Fibroblast of lung (primary cell): ENCODE measurements around the gene DQX1. TPM values are rescaled to one million over a fixed set of nuclear protein-coding genes. Genes with fewer than 3 reads are reported as not detected.

ENCODE experiments used
- DNase-seq, 2 donors: peaks; one replicate each; pipeline versions ENCODE4 v3.0.0 to v3.0.0-alpha.2; 2010; ENCODE audit warnings: low read depth in 2 of 2
- H2AFZ ChIP-seq: 2 replicates; pipeline ENCODE4 v1.5.1; 2012; ENCODE audit warnings: low read length, control low read depth, inconsistent platforms
- H3K27ac ChIP-seq: 2 replicates; pipeline ENCODE4 v1.5.1; 2011; ENCODE audit warnings: low read length, control low read depth; ENCODE audit not compliant: insufficient read depth
- H3K27me3 ChIP-seq: 2 replicates; pipeline ENCODE4 v1.5.1; 2011; ENCODE audit warnings: mild to moderate bottlenecking, low read length; ENCODE audit not compliant: control insufficient read depth, insufficient read depth
- H3K36me3 ChIP-seq: 2 replicates; pipeline ENCODE4 v1.5.1; 2011; ENCODE audit warnings: low read length; ENCODE audit not compliant: control insufficient read depth, insufficient read depth
- H3K4me1 ChIP-seq: 2 replicates; pipeline ENCODE4 v1.5.1; 2011; ENCODE audit warnings: low read length; ENCODE audit not compliant: control insufficient read depth, insufficient read depth; ENCODE audit errors: extremely low read depth
- H3K4me2 ChIP-seq: 2 replicates; pipeline ENCODE4 v1.5.1; 2011; ENCODE audit warnings: low read length, control low read depth; ENCODE audit not compliant: insufficient read depth; ENCODE audit errors: extremely low read depth
- H3K4me3 ChIP-seq, 4 experiments: fragments of 200-600 bp in 1 of 4; sonication (generic) in 1 of 4; replicated peaks in 1 of 4; 2 replicates each; pipeline ENCODE4 v1.5.1; 2011 to 2016; ENCODE audit warnings: low read length in 4 of 4, low read depth in 3 of 4, mild to moderate bottlenecking in 3 of 4, control low read depth in 2 of 4, inconsistent platforms in 1 of 4, mixed read lengths in 1 of 4; ENCODE audit not compliant: insufficient read depth in 1 of 4; ENCODE audit errors: control extremely low read depth in 1 of 4
- H3K79me2 ChIP-seq: 2 replicates; pipeline ENCODE4 v1.5.1; 2012; ENCODE audit warnings: mild to moderate bottlenecking, low read length, inconsistent platforms; ENCODE audit not compliant: control insufficient read depth, insufficient read depth
- H3K9ac ChIP-seq: 2 replicates; pipeline ENCODE4 v1.5.1; 2011; ENCODE audit warnings: mild to moderate bottlenecking, low read length, control low read depth; ENCODE audit not compliant: insufficient read depth
- H3K9me3 ChIP-seq: 2 replicates; pipeline ENCODE4 v1.5.1; 2012; ENCODE audit warnings: low read depth, low read length; ENCODE audit not compliant: control insufficient read depth, insufficient read depth
- H4K20me1 ChIP-seq: 2 replicates; pipeline ENCODE4 v1.5.1; 2011; ENCODE audit warnings: low read length; ENCODE audit not compliant: control insufficient read depth, insufficient read depth; ENCODE audit errors: extremely low read depth
- CTCF ChIP-seq, 2 donors: IDR thresholded peaks in 1 of 2; conservative IDR thresholded peaks in 1 of 2; 1 replicate in 1 of 2; 2 replicates in 1 of 2; pipeline ENCODE4 v1.5.1; 2011 to 2012; ENCODE audit warnings: low read length in 2 of 2, control low read depth in 1 of 2, inconsistent platforms in 1 of 2, low read depth in 1 of 2, mild to moderate bottlenecking in 1 of 2
- EZH2 ChIP-seq: IDR thresholded peaks from 2 replicates; pipeline ENCODE4 v1.5.1; 2012; ENCODE audit warnings: low read length, control low read depth, mild to moderate bottlenecking; ENCODE audit errors: missing control alignments
- polyA plus RNA-seq, 2 donors: library from polyadenylated mRNA; depleted of rRNA in 1 of 2; stranded (reverse) in 1 of 2; unstranded in 1 of 2; fragments of >200 nt; gene quantifications; 2 replicates each; pipeline ENCODE4 v1.2.1, GENCODE V29; 2011 to 2012; ENCODE audit warnings: missing spikeins in 1 of 2
- total RNA-seq: library from RNA; depleted of rRNA; stranded (reverse); fragments of >200 nt; gene quantifications from 2 replicates; pipeline ENCODE4 v1.2.1, GENCODE V29; 2014

The DQX1 gene
- total and polyA plus RNA-seq, 2 donors (not counting 1 experiment from before 2014, with no cell fraction given): not detected

GRCh38 chr2:74502147-74502719 lies 23.8 kb downstream of the DQX1 start:
- peak overlapping the region; percentile 66 for H2AFZ ChIP-seq
- H3K79me2 ChIP-seq: peaks cover 15% of the 10 kb centered on the region
- DNase-seq: no peak
- H3K9me3 ChIP-seq: no peaks in the 10 kb centered on the region
- no peaks in the 10 kb centered on the region for H4K20me1 ChIP-seq
- H3K36me3 ChIP-seq: peaks cover 4% of the 10 kb centered on the region
- H3K4me2 ChIP-seq: peak overlapping the region; percentile 90
- peak overlapping the region; percentile 75 for H3K27ac ChIP-seq
- no peak for TF ChIP-seq CTCF (conservative IDR thresholded peaks at IDR 0.05 in 1 of 2, IDR thresholded peaks at IDR 0.05 in 1 of 2; ENCODE audit: low read depth in 1 of 2, low read length in 2 of 2)
- TF ChIP-seq EZH2: peak; percentile 39
- H3K4me1 ChIP-seq: peaks cover 17% of the 10 kb centered on the region
- H3K9ac ChIP-seq: peak overlapping the region; percentile 48
- H3K27me3 ChIP-seq: no peaks in the 10 kb centered on the region
- H3K4me3 ChIP-seq: peak overlapping the region; percentile 9 to 69 (median 48)

GRCh38 chr2:74501335-74502071 lies 24.5 kb downstream of the DQX1 start:
- H3K4me3 ChIP-seq: no peak overlapping the region
- no peak overlapping the region for H3K4me2 ChIP-seq
- no peak overlapping the region for H2AFZ ChIP-seq
- H3K27me3 ChIP-seq: no peaks in the 10 kb centered on the region
- H3K9me3 ChIP-seq: no peaks in the 10 kb centered on the region
- no peak for DNase-seq
- H3K9ac ChIP-seq: no peak overlapping the region
- H3K79me2 ChIP-seq: peaks cover 9% of the 10 kb centered on the region
- H4K20me1 ChIP-seq: no peaks in the 10 kb centered on the region
- TF ChIP-seq CTCF (conservative IDR thresholded peaks at IDR 0.05 in 1 of 2, IDR thresholded peaks at IDR 0.05 in 1 of 2; ENCODE audit: low read depth in 1 of 2, low read length in 2 of 2) (no peak), EZH2 (no peak)
- peaks cover 14% of the 10 kb centered on the region for H3K4me1 ChIP-seq
- H3K27ac ChIP-seq: no peak overlapping the region
- peaks cover 2% of the 10 kb centered on the region for H3K36me3 ChIP-seq

DNA sequence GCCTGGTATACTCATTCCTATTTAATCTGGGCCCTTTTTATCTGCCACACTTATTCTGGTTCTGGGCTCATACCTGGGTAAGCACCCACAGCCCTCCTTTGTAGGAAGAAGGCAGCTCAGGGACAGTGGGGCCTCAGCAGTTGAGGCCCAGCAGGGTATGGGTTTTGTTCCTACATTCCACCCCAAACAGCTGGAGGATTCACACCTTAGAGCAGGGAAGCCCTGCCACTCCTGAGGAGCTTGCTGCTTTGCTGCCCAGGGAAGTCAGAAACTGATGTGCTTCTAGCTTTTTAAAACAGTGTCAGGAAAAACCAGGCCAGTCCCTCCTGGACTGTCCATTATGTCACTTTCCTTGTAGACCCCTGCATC lies 25.5 kb downstream of the DQX1 start:
- TF ChIP-seq EZH2 (no peak), CTCF (conservative IDR thresholded peaks at IDR 0.05 in 1 of 2, IDR thresholded peaks at IDR 0.05 in 1 of 2; ENCODE audit: low read depth in 1 of 2, low read length in 2 of 2) (no peak)
- no peak for DNase-seq
- Histone ChIP-seq H3K9me3 (no peaks in the 10 kb centered on the region), H3K36me3 (peaks cover 2% of the 10 kb centered on the region), H3K9ac (no peak overlapping the region), H4K20me1 (no peaks in the 10 kb centered on the region), H2AFZ (no peak overlapping the region), H3K4me2 (no peak overlapping the region), H3K4me3 (no peak overlapping the region), H3K27me3 (no peaks in the 10 kb centered on the region), H3K4me1 (peaks cover 11% of the 10 kb centered on the region), H3K79me2 (peaks cover 3% of the 10 kb centered on the region), H3K27ac (no peak overlapping the region)
